ENCODE measurements around the gene TESMIN.

The TESMIN gene

DNA sequence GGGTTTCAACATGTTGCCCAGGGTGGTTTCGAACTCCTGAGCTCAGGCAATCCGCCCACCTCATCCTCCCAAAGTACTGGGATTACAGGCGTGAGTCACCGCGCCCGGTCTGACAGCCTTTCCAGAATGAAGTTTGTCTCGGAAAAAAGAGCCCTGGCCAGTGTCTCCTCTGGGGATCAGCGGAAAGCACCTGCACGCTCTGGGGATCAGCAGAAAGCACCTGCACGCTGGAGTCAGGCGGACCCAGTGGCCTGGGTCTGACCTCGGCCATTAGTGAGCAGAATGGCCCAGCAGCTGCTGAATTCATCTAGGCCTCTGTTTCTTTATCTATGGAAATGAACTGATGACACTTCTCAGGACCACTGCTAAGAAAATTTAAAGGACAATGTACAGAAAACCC, 10.5 kb upstream of the TESMIN start:
- no peak for DNase-seq

DNA sequence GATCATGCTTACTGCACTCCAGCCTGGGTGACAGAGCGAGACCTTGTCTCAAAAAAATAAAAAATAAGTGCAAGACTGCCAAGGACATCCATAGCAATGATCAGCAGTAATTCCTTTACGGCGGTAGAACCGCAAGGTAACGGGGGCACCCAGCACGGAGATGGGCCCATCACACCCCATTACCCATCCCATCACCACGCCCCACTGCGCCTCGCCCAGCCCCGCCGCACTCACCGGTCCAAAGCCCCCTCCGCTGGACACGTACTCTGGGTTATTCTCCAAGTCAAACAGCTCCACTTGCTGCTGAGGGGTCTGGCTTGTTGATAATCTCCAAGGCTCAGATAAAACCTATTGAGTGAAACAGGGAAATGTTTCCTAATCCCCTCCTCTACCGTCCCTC, 8.7 kb upstream of the TESMIN start:
- DNase-seq: no peak

DNA sequence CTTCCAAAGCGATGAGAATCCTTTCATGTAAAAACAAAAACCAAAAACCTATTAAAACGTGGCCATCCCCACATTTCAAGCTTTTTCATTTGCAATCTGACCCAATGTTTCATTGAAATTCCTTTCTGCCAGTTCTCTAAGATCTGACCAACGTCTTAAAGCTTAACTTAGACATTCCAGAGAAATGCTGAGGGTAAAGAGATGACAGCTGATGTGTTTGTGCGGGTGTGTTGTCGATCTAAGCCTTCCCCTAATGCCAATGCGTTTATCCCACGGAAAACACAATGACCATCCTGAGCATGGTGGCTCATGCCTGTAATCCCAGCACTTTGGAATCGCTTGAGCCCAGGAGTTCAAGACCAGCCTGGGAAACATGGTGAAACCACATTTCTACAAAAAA, 6.4 kb upstream of the TESMIN start:
- no peak for DNase-seq

DNA sequence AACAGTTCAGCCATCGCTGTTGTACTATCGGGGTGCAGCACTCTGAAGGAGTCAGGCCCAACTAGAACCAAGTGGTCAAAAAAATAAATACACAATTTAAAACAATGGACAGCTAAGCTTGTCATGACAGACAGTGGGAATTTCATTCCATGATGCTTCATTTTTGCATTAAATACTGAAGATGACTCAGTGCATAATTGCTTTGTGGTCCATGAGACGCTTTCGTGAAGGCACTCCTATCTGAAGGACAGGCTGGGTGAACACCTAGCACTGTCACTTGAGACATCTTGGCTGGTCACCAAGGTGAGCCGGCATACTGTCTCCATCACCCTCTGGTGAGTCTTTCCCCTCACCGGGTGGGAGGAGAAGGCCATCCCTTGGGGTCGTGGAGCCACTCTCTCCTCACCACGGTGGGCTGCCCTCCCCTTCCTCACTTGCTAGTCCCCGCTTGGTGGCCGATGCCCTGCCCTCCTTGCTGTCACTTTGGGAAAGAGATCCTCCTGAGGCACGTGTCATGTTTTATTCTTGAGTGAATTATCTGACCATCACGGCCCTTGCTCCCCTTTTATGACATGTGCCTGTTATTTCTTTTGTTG, 4.9 kb upstream of the TESMIN start:
- DNase-seq: no peak

DNA sequence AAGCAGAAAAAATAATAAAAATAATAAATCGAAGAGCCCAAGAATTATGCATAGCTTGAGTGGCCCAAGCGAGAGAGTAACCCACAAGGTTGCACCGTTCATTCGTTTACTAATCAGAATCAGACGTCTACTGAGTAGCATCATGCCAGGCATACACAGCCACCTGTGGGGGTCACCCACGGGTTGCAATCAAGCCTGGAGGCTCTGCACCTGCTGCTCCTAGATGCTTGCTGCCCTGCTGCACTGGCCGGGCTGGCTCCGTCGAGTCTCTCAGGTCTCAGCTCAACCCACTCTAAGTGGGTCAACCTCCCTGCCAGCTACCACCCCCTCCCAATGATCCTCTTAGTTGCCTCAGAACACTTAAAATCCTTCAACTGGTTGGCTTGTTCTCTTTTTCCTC, 2.0 kb upstream of the TESMIN start:
- DNase-seq: no peak

DNA sequence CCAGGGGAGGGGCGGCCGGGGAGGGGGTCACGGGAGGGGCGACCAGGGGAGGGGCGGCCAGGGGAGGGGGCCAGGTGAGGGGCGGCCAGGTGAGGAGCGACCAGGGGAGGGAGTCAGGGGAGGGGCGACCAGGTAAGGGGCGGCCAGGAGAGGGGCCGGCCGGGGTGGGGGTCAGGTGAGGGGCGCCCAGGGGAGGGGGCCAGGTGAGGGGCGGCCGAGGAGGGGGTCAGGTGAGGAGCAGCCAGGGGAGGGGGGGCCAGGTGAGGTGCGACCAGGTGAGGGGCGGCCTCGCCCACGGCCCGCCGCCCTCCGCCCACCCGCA, 355 bp downstream of the TESMIN start:
- no peak for DNase-seq

DNA sequence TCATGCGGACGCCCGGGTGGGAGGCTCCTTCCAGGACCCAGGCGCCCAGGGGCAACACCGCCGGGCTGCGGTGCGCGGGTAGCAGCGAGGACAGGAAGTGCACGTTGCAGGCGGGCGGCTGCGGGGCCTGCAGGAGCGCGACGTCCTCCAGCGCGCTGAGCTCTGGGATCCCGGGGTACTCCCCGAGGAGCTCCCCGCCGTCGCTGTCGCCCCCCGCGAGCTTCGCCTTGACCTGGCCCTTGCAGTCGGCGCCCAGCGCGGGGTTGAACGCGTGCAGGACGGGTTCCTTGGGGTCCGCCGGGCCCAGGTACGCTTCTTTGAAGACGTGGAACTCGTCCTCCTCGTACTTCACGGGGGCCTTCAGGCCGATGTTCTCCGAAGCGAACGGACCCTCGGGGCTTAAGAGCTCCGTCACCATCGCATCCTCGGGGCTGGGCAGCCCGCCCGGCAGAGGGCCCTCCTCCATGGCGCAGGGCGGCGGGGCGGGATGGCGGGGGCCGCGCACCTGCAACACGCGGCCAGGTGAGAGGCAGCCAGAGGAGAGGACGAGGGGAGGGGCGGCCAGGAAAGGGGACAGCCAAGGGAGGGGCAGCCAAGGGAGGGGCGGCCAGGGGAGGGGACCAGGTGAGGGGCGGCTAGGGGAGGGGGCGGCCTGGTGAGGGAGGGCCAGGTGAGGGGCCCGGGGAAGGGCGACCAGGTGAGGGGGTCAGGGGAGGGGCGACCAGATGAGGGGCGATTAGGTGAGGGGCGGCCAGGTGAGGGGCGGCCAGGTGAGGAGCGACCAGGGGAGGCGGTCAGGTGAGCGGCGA, 921 bp downstream of the TESMIN start:
- DNase-seq: no peak

DNA sequence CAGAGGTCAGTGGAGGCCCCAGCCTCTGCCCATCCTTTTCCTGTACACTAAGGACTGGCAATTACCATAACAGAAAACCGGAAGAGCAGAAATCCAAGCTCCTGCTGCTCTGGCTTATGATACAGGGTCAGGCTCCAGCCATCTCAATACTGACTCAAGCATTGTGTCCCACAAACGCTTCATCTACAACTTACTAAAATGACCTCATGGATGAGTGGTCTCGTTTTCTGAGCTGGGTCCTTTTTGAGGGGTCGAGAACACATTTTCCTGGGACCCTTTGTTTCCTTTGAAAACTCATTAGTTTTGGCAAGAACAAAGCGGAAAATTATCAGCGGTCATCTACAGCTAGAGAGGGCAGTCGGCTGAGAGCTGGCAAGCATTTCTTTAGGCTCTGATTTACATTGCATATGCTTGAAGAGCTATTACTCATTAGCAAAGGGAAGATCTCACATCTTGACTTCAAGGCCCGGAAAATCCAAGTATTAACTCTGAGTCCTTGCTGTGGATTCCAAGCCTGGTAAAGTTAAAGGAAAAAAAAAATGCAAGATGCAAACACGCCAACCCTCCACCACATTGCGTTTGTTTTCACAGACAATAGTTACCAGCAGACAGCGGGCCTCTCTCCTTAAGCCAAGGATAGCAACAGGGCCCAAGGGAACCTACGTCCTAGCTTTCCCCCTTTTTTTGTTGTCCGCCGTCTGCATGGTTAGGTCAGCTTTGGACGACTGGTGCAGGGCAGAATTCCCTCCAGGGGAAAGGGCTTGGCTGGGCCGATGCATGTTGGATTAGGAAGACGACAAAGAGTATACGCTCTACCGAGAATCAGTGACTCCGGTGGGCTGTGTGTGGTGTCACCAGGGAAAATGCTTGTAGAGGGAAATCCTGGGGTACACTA, 1.8 kb downstream of the TESMIN start:
- no peak for DNase-seq

DNA sequence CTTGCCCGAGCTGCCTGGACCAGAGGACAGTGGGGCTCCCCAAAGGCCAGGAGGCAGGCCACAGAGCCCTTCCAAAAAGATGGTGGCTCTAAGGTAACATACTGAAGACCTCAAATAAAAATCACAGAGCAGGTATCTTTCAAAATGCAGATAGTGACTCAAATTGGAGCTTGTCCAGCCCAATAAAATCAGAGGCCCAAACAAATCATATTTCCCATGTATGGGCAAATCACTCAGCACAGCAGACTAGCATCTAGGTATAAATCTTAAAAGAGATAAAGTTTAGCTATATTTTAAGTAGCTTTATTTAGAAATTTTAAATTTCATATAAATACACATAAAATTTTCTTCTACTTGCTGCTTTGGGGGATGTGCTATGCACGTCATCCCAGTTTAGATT, 3.3 kb downstream of the TESMIN start:
- DNase-seq: no peak

DNA sequence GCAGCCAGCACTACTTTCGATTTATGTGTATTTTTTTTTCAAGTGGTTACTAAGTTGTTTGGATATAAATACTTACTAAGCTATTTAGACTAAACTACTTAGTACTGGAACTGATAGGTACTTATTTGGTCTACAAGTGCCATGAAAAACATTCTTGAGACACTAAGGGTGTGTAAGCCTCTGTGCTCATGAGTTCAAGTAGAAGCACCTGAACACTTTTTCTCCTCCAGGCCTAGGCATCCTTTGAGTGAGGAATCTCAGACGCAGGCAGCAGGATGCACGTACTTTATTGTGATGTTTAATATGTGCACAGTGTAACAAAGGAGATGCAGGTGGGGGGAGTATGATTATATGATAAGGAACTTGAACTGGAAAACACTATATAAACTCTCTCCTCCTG, 7.8 kb downstream of the TESMIN start:
- no peak for DNase-seq

DNA sequence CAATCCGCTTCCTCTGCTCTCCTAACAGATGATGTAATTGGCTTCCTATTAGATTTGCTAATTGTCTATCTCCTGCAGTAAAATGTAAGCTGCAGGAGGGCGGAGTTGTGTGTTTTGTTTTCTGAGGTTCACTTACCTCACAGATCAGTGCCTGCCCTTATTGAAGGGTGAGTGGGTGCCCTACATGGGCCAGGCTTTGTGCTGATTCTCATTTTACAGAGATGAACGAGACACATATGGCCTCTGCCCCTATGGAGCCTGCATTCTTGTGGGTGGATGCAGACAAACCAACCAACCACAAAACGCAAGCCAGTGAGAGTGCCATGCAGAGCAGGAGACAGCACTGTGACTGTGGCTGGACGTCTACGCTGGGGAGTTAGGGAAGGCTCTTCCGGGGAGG, 9.9 kb downstream of the TESMIN start:
- no peak for DNase-seq

DNA sequence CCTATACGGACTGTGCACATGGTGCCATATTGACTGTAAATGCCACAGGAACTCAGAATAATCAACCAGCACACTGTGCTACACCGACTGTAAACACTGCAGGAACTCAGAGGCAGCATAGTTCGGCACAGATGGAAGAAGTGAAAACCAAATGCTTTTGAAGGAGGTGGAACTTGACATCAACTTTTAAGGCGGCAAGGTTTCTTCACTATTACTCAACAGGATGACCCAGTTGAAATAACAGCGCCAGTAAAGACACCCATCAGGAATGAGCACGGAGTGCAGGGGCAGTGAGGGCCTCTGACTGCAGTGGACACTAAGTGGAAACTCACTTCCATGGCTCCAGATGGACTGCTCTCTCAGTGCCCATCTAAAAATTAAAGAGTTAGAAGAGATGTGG, 15.7 kb downstream of the TESMIN start:
- DNase-seq: no peak

DNA sequence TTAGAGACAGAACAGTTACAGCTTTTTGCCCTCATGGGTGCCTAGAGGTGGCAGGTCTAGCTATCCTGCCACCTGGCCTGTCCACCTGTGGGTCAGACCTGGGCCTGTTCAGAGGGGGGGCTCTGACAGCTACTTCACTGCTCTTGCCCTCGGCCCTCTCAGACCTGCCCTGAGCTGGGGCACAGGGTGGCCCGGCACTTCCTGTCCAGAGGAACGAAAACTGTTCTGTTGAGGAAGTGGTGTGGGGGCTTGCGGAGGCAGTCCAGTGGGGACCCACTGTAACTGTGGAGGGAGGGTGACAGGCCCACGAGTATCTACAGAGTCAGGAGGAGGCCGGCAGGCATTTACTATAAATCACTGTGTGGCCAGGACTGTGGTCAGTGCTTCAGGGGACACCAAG, 16.2 kb downstream of the TESMIN start:
- no peak for DNase-seq

DNA sequence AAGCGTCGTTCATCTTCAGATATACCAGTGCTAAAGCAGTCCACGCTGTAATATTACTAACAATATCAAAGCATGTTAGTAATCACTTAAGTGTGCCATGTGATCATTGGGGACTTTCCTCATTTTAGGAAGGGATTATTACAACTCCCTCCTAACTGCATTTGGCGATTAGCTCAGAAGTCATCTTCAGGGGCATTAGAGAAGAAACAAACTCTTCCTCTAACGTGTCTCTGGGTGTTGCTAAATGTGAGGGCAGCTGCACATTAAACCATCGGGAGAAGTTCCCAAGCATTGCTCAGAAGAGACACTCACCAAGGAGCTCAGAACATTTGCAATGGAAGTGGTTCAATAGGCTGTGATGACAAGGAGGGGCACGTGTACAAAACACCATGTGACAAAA, 17.2 kb downstream of the TESMIN start:
- no peak for DNase-seq

DNA sequence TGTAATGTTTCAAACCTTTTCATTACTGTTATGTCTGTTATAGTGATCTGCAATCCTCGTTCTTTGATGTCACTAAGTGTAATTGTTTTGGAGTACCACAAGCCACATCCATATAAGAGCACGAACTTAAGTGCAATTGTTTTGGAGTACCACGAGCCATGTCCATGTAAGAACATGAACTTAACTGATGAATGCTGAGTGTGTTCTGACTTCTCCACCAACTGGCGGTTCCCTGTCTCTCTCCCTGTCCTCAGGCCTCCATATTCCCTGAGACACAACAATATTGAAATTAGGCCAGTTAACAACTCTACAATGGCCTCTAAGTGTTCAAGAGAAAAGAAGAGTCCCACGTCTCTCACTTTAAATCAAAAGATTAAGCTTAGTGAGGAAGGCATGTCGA, 23.5 kb downstream of the TESMIN start:
- DNase-seq: no peak

DNA sequence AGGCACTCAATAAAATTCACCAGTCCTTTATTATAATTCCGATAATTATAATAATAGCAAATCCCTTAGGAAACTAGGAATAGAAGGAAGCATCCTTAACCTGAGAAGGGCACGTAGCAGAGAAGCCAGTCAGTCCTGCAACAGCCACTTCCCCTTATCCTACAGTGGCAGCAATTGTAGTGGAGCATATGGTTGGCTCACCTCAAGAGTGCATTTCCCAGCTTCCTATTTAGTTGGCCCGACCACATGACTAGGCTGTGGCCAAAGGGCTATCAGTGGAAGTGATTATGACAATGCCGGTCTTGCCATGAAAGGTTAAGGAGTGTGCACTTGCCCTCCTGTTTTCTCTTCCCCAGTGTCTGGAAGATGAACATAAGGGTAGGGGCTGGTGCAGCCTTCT, 27.0 kb downstream of the TESMIN start:
- DNase-seq: no peak

DNA sequence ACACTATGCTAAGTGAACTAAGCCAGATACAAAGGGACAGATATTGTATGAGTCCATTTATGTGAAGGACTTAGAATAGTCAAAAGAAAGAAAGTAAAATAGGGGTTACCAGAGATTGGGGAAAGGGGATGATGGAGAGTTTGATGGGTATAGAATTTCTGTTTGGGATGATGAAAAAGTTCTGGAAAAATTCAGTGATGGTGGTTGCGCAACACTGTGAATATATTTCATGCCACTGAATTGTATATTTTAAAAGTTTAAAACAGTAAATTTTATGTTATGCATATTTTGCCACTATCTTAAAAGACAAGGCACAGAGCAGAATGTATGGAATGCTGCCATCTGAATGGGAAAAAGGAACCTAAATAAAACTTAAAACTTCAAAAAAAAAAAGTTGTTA, 29.2 kb downstream of the TESMIN start:
- no peak for DNase-seq

DNA sequence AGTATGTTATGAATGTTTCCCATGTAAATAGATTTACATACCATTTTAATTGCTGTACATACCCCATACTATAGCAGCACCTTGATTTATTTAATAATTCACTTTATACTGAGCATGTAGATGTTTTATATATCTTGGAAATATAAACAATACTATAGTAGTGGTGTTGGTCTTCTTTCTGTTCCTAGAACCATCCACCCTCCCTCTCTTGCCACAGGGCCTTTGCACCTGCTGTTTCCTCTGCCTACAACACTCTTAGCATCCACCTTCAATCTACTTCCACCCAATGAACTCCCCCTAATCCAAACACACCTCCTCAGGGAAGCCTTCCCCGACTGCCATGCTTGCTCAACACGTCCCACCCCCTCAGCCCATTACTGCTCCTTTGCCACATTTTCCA, 30.2 kb downstream of the TESMIN start:
- DNase-seq: no peak

DNA sequence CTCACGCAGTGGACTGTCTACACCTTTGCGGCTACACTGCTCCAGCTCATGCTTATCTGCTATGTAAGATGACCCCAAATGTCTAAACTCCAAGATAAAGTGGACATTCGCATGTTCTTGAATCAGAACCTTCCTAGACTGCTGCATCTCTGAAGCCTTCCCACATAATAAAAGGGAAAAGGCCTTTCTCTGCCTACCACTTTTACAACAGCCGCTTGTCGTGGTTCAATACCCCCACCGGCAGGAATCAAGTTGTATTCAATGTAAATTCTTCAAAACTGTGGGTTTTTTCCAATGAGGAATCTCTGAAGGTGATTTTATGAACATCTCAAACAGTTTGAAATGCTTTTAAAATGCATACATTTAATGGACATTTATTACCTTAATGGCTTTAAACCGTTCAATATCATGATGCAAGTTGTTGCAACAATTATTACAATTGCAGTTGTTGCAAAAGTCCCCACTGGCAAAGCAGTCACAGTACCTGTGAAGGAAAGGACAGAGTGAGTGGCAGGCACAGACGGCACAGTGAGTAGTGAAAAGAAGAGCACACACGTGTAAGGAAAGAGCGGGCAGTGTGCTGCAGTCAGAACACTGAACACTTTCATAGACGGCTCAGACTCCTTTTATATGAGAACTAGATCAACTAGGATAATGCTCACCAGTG, 35.7 kb downstream of the TESMIN start:
- DNase-seq: no peak

DNA sequence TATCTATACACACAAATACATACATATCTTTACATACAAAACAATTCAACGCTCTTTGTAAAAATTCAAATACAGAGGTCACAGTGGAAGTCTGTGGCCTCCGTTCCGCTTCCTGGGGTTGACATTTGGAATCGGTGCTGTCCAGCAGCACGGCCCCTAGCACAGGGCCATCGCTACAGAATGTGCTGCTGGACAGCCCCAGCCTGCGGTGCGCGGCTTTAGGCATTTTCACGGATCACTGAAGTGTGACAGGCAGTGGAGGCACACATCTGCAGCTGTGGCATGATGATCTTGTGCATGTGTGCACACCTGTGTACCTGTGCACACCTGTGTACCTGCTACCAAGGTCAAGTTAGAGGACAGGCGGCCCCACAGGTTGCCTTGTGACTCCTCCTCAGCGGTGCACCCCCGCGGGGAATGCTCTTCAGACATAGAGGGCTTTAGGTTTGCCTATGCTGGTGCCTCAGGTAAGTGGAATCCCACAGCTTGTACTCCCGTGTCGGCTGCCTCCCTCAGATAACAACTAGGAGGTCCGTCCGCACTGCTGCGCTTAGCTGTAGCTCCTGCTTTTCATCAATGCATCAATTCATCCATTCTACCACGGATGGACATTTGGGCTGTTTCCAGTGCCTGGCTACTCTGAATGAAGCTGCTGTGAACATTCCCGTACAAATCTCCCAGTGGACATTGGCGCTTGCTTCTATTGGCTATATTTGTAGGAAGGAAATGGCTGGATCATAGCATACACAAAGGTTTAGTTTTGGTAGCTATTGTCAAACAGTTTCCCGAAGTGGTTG, 37.1 kb downstream of the TESMIN start:
- no peak for DNase-seq

DNA sequence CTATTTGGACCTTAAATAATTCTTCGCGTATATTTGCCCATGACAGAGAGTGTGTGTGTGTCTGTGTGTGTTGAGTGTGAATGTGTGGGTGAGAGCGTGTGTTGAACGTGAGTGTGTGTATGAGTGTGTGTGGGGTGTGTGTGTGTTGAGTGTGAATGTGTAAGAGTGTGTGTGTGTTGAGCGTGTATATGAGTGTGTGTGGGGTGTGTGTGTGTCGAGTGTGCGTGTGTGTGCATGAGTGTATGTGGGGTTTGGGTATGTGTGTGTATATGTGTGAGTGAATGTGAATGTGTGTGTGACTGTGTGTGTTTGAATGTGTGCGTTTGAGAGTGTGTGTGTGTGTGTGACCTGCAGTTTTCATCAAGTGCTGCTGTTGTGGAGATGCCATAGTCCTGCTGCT, 40.2 kb downstream of the TESMIN start:
- DNase-seq: no peak

DNA sequence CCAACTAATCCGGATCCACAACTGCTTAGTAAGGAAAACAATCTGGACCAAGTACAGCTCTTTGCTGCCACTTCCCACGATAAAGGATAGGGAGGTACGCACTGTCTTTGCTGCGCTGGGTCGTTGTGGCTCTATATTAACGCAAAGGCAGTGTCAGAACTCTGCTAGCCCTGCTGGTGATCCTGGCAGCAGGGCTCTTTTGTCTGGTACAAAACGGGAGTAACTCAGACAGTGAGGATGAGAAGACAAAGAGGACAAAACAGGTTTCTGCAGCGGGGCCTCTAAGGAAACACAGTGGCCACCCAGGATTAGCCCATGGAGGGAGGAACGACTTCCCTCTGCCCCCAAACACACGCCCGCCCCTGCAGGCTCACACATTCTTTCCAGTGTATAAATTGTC, 40.9 kb downstream of the TESMIN start:
- no peak for DNase-seq

DNA sequence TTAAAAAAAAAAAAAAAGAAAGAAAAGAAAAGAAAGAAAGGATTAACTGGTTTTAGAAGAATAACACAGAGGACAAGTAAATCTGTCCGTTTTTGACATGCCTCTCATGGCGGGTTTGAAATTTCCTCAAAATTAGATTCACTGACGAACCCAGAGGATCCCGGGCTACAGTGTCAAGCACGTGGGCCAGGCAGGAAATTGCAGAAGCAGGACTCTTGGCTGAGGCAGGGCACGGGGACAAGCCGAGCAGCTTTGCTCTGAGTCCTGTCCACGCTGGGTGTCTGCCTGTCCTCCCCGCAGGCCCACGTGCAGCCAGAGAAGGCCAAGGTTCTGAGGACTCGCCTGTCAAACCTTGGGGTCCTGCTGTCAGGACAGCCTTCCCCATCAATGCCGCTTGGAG, 42.3 kb downstream of the TESMIN start:
- no peak for DNase-seq

Data from stimulated activated naive CD4-positive, alpha-beta T cell treated with Interleukin-2 at 50 U/mL for 16 hours (primary cell).